ENCODE results near the gene ALG9. TPM values are rescaled to one million over a fixed set of nuclear protein-coding genes. Genes with fewer than 3 reads are reported as not detected.

The ALG9 gene
- total RNA-seq, 4 donors from 2014 or later: 18.4 to 24.1 (median 22.1) TPM

- Histone ChIP-seq H3K9me3 (no peaks in the 10 kb centered on the region), H3K4me3 (peak overlapping the region; percentile 72 to 93 (median 80)), H3K27ac (replicated peaks in 1 of 4) (peak overlapping the region in 1 of 4 donors; percentile 90), H3K27me3 (no peaks in the 10 kb centered on the region), H3K36me3 (peaks cover 21 to 51% (median 40%) of the 10 kb centered on the region in 4 donors), H3K4me1 (peaks cover 5 to 39% (median 37%) of the 10 kb centered on the region in 4 donors)
- WGBS: 88% methylated on average over 1 of the region's 1 CpG
- TF ChIP-seq POLR2A (IDR thresholded peaks at IDR 0.05; ENCODE audit: low read depth): no peak
- TF ChIP-seq EP300 (IDR thresholded peaks at IDR 0.05): no peak
- TF ChIP-seq POLR2AphosphoS5 (IDR thresholded peaks at IDR 0.05): no peak
- no peak for TF ChIP-seq CTCF (IDR thresholded peaks at IDR 0.05)
- no peak for DNase-seq (ENCODE audit: extremely low spot score)
- intact Hi-C loops (cut with DNase I): no loop called here
Measured at GRCh38 chr11:111764621-111765020, 106.8 kb downstream of the ALG9 start.

GRCh38 chr11:111762981-111763643 is 108.3 kb downstream of the ALG9 start:
- TF ChIP-seq EP300 (IDR thresholded peaks at IDR 0.05): no peak
- TF ChIP-seq POLR2AphosphoS5 (IDR thresholded peaks at IDR 0.05): no peak
- TF ChIP-seq POLR2A (IDR thresholded peaks at IDR 0.05; ENCODE audit: low read depth): no peak
- no peak for TF ChIP-seq CTCF (IDR thresholded peaks at IDR 0.05)
- Histone ChIP-seq H3K27me3 (no peaks in the 10 kb centered on the region), H3K4me1 (peaks cover 15 to 39% (median 37%) of the 10 kb centered on the region in 4 donors), H3K4me3 (no peak overlapping the region), H3K27ac (replicated peaks in 1 of 4) (no peak overlapping the region), H3K9me3 (no peaks in the 10 kb centered on the region), H3K36me3 (peaks cover 23 to 66% (median 55%) of the 10 kb centered on the region in 4 donors)
- WGBS: 90% methylated on average over 3 of the region's 3 CpGs
- DNase-seq (ENCODE audit: extremely low spot score): no peak
- intact Hi-C loops (cut with DNase I): no loop called here

- Histone ChIP-seq H3K4me3 (no peak overlapping the region), H3K9me3 (no peaks in the 10 kb centered on the region), H3K36me3 (peaks cover 24 to 72% (median 61%) of the 10 kb centered on the region in 4 donors), H3K27ac (replicated peaks in 1 of 4) (no peak overlapping the region), H3K27me3 (no peaks in the 10 kb centered on the region), H3K4me1 (peaks cover 15 to 38% (median 36%) of the 10 kb centered on the region in 4 donors)
- DNase-seq (ENCODE audit: extremely low spot score): no peak
- no peak for TF ChIP-seq EP300 (IDR thresholded peaks at IDR 0.05)
- TF ChIP-seq POLR2A (IDR thresholded peaks at IDR 0.05; ENCODE audit: low read depth): no peak
- no peak for TF ChIP-seq CTCF (IDR thresholded peaks at IDR 0.05)
- TF ChIP-seq POLR2AphosphoS5 (IDR thresholded peaks at IDR 0.05): no peak
- 95% methylated on average over 5 of the region's 5 CpGs for WGBS
- intact Hi-C loops (cut with DNase I): no loop called here
Measured at GRCh38 chr11:111762526-111762925, 108.9 kb downstream of the ALG9 start.

GRCh38 chr11:111761036-111761435 is 110.3 kb downstream of the ALG9 start:
- no peaks in the 10 kb centered on the region for H3K9me3 ChIP-seq
- peaks cover 15 to 30% (median 28%) of the 10 kb centered on the region in 4 donors for H3K4me1 ChIP-seq
- no peaks in the 10 kb centered on the region for H3K27me3 ChIP-seq
- TF ChIP-seq POLR2A (IDR thresholded peaks at IDR 0.05; ENCODE audit: low read depth): no peak
- TF ChIP-seq CTCF (IDR thresholded peaks at IDR 0.05): no peak
- no peak for TF ChIP-seq POLR2AphosphoS5 (IDR thresholded peaks at IDR 0.05)
- TF ChIP-seq EP300 (IDR thresholded peaks at IDR 0.05): no peak
- H3K4me3 ChIP-seq: no peak overlapping the region
- WGBS: 76% methylated on average over 4 of the region's 4 CpGs
- intact Hi-C loops (cut with DNase I): no loop called here
- peaks cover 33 to 87% (median 70%) of the 10 kb centered on the region in 4 donors for H3K36me3 ChIP-seq
- DNase-seq (ENCODE audit: extremely low spot score): no peak
- no peak overlapping the region for H3K27ac ChIP-seq (replicated peaks in 1 of 4)

Measured in esophagus muscularis mucosa (tissue), 4 donors.